IPS-15b (cell line): ENCODE results near the gene TIE1.

Experiments
- H3K27me3 ChIP-seq: one replicate; pipeline ENCODE4 v1.6.1; 2013; ENCODE audit warnings: low read length; ENCODE audit not compliant: control insufficient read depth, insufficient read depth
- H3K36me3 ChIP-seq: one replicate; pipeline ENCODE4 v1.6.1; 2013; ENCODE audit warnings: low read length; ENCODE audit not compliant: control insufficient read depth, insufficient read depth
- H3K4me1 ChIP-seq: one replicate; pipeline ENCODE4 v1.6.1; 2013; ENCODE audit warnings: mild to moderate bottlenecking, low read length; ENCODE audit not compliant: control insufficient read depth, insufficient read depth
- H3K4me3 ChIP-seq: one replicate; pipeline ENCODE4 v1.5.1; 2013; ENCODE audit warnings: low read depth, low read length
- H3K9ac ChIP-seq: one replicate; pipeline ENCODE4 v1.6.1; 2013; ENCODE audit warnings: low read depth, mild to moderate bottlenecking, low read length
- H3K9me3 ChIP-seq: one replicate; pipeline ENCODE4 v1.6.1; 2013; ENCODE audit warnings: mild to moderate bottlenecking, low read length; ENCODE audit not compliant: control insufficient read depth, insufficient read depth

TIE1 gene

DNA sequence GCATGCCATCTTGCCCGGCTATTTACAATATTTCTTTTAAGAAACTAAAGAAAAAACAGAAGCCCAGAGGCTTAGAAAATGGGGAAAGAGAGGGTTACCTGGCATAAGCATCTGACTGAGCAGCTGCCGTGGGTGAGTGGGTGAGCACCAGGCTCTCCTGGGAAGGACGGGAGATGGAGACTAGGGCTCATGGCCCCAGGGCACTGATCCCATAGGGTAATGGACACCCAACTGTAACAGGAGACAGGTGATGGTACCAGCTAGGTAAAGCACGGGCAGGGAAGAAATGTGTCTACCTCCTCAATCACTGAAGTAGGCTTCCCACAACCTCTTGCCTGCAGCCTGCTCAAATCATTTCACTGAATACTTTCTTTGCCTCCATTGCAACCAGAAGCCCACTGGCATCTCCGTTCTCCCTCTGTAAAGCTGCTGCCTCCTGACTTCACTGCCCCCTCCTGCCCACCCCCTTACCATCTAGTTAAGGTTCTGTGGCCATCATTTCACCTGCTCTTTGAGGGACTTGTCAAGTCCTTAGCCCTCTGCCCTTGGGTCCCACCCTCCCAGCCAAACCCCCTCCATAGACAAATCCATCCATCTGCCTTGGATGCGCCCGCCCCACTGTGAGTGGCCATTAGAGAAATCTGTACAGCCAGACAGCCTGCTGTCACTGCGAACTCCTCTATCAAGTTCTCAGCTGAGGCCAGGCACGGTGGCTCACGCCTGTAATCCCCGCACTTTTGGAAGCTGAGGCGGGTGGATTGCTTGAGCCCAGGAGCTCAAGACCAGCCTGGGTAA lies 24.8 kb upstream of the TIE1 start:
- no peak overlapping the region for H3K9ac ChIP-seq
- H3K36me3 ChIP-seq: peaks cover 14% of the 10 kb centered on the region
- no peak overlapping the region for H3K4me3 ChIP-seq
- H3K27me3 ChIP-seq: no peaks in the 10 kb centered on the region
- H3K9me3 ChIP-seq: no peaks in the 10 kb centered on the region
- no peaks in the 10 kb centered on the region for H3K4me1 ChIP-seq

- no peaks in the 10 kb centered on the region for H3K27me3 ChIP-seq
- H3K4me3 ChIP-seq: no peak overlapping the region
- no peaks in the 10 kb centered on the region for H3K4me1 ChIP-seq
- H3K36me3 ChIP-seq: peaks cover 14% of the 10 kb centered on the region
- H3K9ac ChIP-seq: no peak overlapping the region
- no peaks in the 10 kb centered on the region for H3K9me3 ChIP-seq
Measured at GRCh38 chr1:43276673-43277072, 24.1 kb upstream of the TIE1 start.

- Histone ChIP-seq H3K27me3 (no peaks in the 10 kb centered on the region), H3K9ac (no peak overlapping the region), H3K36me3 (peaks cover 12% of the 10 kb centered on the region), H3K4me3 (no peak overlapping the region), H3K9me3 (no peaks in the 10 kb centered on the region), H3K4me1 (no peaks in the 10 kb centered on the region)
Measured at GRCh38 chr1:43277116-43277876, 23.5 kb upstream of the TIE1 start.

DNA sequence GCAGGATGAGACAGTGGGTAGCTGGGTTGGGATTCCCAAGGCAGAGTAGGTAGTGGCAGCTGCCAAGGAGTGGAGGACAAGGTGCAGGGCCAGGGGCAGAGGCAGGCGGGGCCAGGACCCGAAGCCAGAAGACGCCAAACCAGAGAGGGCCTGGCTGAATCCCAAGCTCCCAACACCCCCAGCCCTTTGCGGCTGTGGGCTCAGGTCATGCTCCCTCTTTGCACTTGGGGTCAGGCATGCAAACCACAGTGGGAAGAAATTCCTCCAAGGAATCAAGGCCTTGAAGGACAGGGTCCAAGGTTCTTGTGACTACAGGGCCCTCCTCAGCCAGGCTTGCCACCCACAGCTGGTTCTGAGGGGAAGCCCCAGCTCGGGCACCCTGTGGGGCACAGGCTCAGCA lies 21.6 kb upstream of the TIE1 start:
- no peaks in the 10 kb centered on the region for H3K9me3 ChIP-seq
- H3K4me1 ChIP-seq: no peaks in the 10 kb centered on the region
- peaks cover 4% of the 10 kb centered on the region for H3K36me3 ChIP-seq
- H3K9ac ChIP-seq: no peak overlapping the region
- no peak overlapping the region for H3K4me3 ChIP-seq
- H3K27me3 ChIP-seq: no peaks in the 10 kb centered on the region

- Histone ChIP-seq H3K9me3 (no peaks in the 10 kb centered on the region), H3K4me3 (no peak overlapping the region), H3K9ac (no peak overlapping the region), H3K4me1 (peaks cover 2% of the 10 kb centered on the region), H3K36me3 (peaks cover 4% of the 10 kb centered on the region), H3K27me3 (no peaks in the 10 kb centered on the region)
Measured at GRCh38 chr1:43279666-43280065, 21.1 kb upstream of the TIE1 start.

- Histone ChIP-seq H3K4me1 (peaks cover 7% of the 10 kb centered on the region), H3K27me3 (no peaks in the 10 kb centered on the region), H3K4me3 (no peak overlapping the region), H3K9ac (no peak overlapping the region), H3K36me3 (peaks cover 4% of the 10 kb centered on the region), H3K9me3 (no peaks in the 10 kb centered on the region)
Measured at GRCh38 chr1:43280692-43281091, 20.1 kb upstream of the TIE1 start.

- Histone ChIP-seq H3K4me1 (peaks cover 12% of the 10 kb centered on the region), H3K36me3 (peaks cover 4% of the 10 kb centered on the region), H3K9ac (no peak overlapping the region), H3K9me3 (no peaks in the 10 kb centered on the region), H3K4me3 (no peak overlapping the region), H3K27me3 (no peaks in the 10 kb centered on the region)
Measured at GRCh38 chr1:43282220-43283195, 18.3 kb upstream of the TIE1 start.

DNA sequence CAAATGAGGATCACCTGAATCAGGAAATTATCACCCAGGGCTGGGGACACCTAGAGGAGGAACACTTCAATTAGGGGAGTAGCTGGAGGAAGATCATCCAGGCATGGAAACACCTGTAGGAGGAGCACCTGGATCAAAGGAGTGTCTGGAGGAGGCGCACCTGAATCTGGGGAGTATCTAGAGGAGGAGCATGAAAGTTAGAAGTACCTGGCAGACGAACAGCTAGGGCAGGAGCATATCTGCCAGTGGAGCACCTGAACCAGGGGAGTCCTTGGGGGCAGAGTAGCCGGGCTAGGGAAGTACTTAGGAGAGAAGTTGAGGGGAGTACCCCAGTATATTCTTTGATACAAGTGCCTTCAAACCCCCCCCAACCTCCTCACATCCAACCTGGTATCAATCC lies 16.7 kb upstream of the TIE1 start:
- Histone ChIP-seq H3K9ac (no peak overlapping the region), H3K4me1 (peaks cover 12% of the 10 kb centered on the region), H3K27me3 (no peaks in the 10 kb centered on the region), H3K36me3 (peaks cover 4% of the 10 kb centered on the region), H3K4me3 (no peak overlapping the region), H3K9me3 (no peaks in the 10 kb centered on the region)

DNA sequence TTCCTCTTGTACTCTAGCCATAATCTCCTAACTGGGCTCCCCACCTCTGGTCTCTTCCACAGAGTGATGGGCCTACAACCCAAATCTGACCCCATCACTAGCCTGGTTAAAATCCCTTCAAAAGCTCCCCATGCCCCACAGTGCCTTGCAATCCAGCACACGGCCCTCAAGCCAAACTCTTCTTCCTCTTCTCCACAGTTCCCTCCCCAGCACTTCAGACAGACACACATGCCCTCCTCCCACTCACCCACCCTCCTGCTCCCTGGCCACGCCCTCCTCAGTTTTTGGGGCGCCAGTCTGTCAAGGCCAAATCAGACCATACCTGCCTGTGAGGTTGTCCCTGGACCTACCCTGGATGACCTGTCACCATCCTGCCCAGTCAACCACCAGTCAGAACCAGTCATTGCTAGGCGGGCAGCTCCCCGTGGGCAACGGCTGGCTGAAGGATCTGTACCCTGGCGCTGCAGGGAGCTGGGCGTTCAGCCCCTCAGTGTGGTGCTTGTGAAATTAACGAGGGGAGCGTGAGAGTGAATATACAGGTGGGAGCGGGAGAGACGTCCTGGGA lies 16.2 kb upstream of the TIE1 start:
- H3K9ac ChIP-seq: no peak overlapping the region
- no peaks in the 10 kb centered on the region for H3K9me3 ChIP-seq
- H3K4me1 ChIP-seq: peaks cover 12% of the 10 kb centered on the region
- H3K36me3 ChIP-seq: peaks cover 4% of the 10 kb centered on the region
- no peaks in the 10 kb centered on the region for H3K27me3 ChIP-seq
- H3K4me3 ChIP-seq: peak overlapping the region; percentile 83

- Histone ChIP-seq H3K27me3 (no peaks in the 10 kb centered on the region), H3K36me3 (peaks cover 4% of the 10 kb centered on the region), H3K9ac (peak within 1 kb of the TSS; percentile 65), H3K4me1 (peaks cover 12% of the 10 kb centered on the region), H3K9me3 (no peaks in the 10 kb centered on the region), H3K4me3 (peak within 1 kb of the TSS; percentile 83)
Measured at GRCh38 chr1:43285269-43285990, 15.4 kb upstream of the TIE1 start, which contains the start of gene C1orf210. C1orf210 (minus strand) TSS chr1:43285581; CDS start chr1:43283270, 2,311 bp downstream.
